GM23338 (cell line): ENCODE data around the gene FYB2. TPM values are rescaled to one million over a fixed set of nuclear protein-coding genes. Genes with fewer than 3 reads are reported as not detected.

Experiments used
- ATAC-seq: fragments of 200-7000 bp; cut with Tn5 transposase; 3 replicates; pipeline ENCODE4 v1.9.1; 2020
- DNase-seq: peaks from one replicate; pipeline ENCODE4 v3.0.0-alpha.2; 2015; ENCODE audit warnings: low spot score
- H2AFZ ChIP-seq: fragments of 200-600 bp; sonication (generic); 2 replicates; pipeline ENCODE4 v1.8.0; 2016; ENCODE audit warnings: antibody characterized with exemption, mild to moderate bottlenecking, moderate library complexity
- H3F3A ChIP-seq: fragments of 200-600 bp; sonication (generic); replicated peaks from 2 replicates; pipeline ENCODE4 v1.8.0; 2017; ENCODE audit warnings: antibody characterized with exemption, mixed run types, low read depth
- H3K27ac ChIP-seq: fragments of 200-600 bp; sonication (generic); 2 replicates; pipeline ENCODE4 v1.6.1; 2016; ENCODE audit warnings: low read depth
- H3K27me3 ChIP-seq: fragments of 200-600 bp; sonication (generic); 2 replicates; pipeline ENCODE4 v1.8.0; 2016; ENCODE audit warnings: mild to moderate bottlenecking, mixed run types, moderate library complexity; ENCODE audit not compliant: insufficient read depth
- H3K36me3 ChIP-seq: fragments of 200-600 bp; sonication (generic); 2 replicates; pipeline ENCODE4 v1.8.0; 2016; ENCODE audit warnings: mild to moderate bottlenecking; ENCODE audit not compliant: insufficient read depth
- H3K4me1 ChIP-seq: fragments of 200-600 bp; sonication (generic); 2 replicates; pipeline ENCODE4 v1.8.0; 2016; ENCODE audit warnings: mild to moderate bottlenecking, moderate library complexity; ENCODE audit not compliant: insufficient read depth
- H3K4me2 ChIP-seq: fragments of 200-600 bp; sonication (generic); 2 replicates; pipeline ENCODE4 v1.7.1; 2017; ENCODE audit warnings: mixed run types
- H3K4me3 ChIP-seq: fragments of 200-600 bp; sonication (generic); 2 replicates; pipeline ENCODE4 v1.6.1; 2016; ENCODE audit warnings: mixed run types
- H3K79me2 ChIP-seq: fragments of 200-600 bp; sonication (generic); replicated peaks from 2 replicates; pipeline ENCODE4 v1.8.0; 2017; ENCODE audit warnings: mild to moderate bottlenecking; ENCODE audit not compliant: insufficient read depth
- H3K9me2 ChIP-seq: fragments of 200-600 bp; sonication (generic); 2 replicates; pipeline ENCODE4 v1.8.0; 2017; ENCODE audit not compliant: insufficient read depth
- H4K20me1 ChIP-seq: fragments of 200-600 bp; sonication (generic); replicated peaks from 2 replicates; pipeline ENCODE4 v1.8.0; 2017; ENCODE audit warnings: mild to moderate bottlenecking; ENCODE audit not compliant: insufficient read depth
- H3K27ac Mint-ChIP-seq: 2 replicates; pipeline ENCODE4 v1.8.0; 2020; ENCODE audit warnings: inconsistent platforms, mild to moderate bottlenecking, moderate library complexity, mixed read lengths
- H3K27me3 Mint-ChIP-seq: 3 replicates; pipeline ENCODE4 v1.8.0; 2022; ENCODE audit warnings: low read depth, mild to moderate bottlenecking, moderate library complexity, mixed read lengths, inconsistent platforms; ENCODE audit not compliant: insufficient read depth, poor library complexity
- H3K36me3 Mint-ChIP-seq: 3 replicates; pipeline ENCODE4 v1.8.0; 2021; ENCODE audit warnings: low read depth, mild to moderate bottlenecking, inconsistent platforms, moderate library complexity, mixed read lengths
- H3K4me1 Mint-ChIP-seq: 3 replicates; pipeline ENCODE4 v1.8.0; 2020; ENCODE audit warnings: mild to moderate bottlenecking, inconsistent platforms, mixed read lengths
- H3K4me3 Mint-ChIP-seq: 3 replicates; pipeline ENCODE4 v1.8.0; 2021; ENCODE audit warnings: moderate library complexity, mild to moderate bottlenecking, inconsistent platforms, mixed read lengths
- H3K9me3 Mint-ChIP-seq: 3 replicates; pipeline ENCODE4 v1.8.0; 2020; ENCODE audit warnings: moderate library complexity, mild to moderate bottlenecking, inconsistent platforms, mixed read lengths
- EZH2 ChIP-seq: fragments of 200-600 bp; sonication (generic); IDR thresholded peaks from one replicate; pipeline ENCODE4 v1.8.0; 2017; ENCODE audit warnings: antibody characterized with exemption, mild to moderate bottlenecking, low read depth; ENCODE audit not compliant: unreplicated experiment
- EZH2phosphoT487 ChIP-seq: fragments of 200-600 bp; sonication (generic); IDR thresholded peaks from one replicate; pipeline ENCODE4 v1.8.1; 2018; ENCODE audit warnings: antibody characterized with exemption; ENCODE audit not compliant: unreplicated experiment
- JUNB ChIP-seq: IDR thresholded peaks from one replicate; pipeline ENCODE4 v1.6.1; 2016; ENCODE audit warnings: antibody characterized with exemption; ENCODE audit not compliant: unreplicated experiment
- NANOG ChIP-seq: IDR thresholded peaks from 2 replicates; pipeline ENCODE4 v1.6.1; 2016; ENCODE audit warnings: antibody characterized with exemption, borderline replicate concordance
- REST ChIP-seq: IDR thresholded peaks from one replicate; pipeline ENCODE4 v1.6.1; 2018; ENCODE audit warnings: antibody characterized with exemption; ENCODE audit not compliant: unreplicated experiment
- STAT1 ChIP-seq: IDR thresholded peaks from one replicate; pipeline ENCODE4 v1.6.1; 2016; ENCODE audit warnings: antibody characterized with exemption; ENCODE audit not compliant: unreplicated experiment
- polyA plus RNA-seq: library from polyadenylated mRNA; unstranded; fragments of >200 nt; fragmentation: Nextera tagmentation; extraction: Ambion mirVana; gene quantifications from 2 replicates; pipeline ENCODE4 v1.2.1, GENCODE V29; 2016
- total RNA-seq: library from RNA; depleted of rRNA; stranded (reverse); fragments of >200 nt; shearing (Covaris generic); gene quantifications from 2 replicates; pipeline ENCODE4 v1.2.3, GENCODE V29; 2014
- TF ChIP-seq, protein P1 (sequence below): fragments of 250-450 bp; sonication (Bioruptor Pico); IDR thresholded peaks from 2 replicates; pipeline ENCODE4 v1.5.0; 2020; ENCODE audit warnings: mild to moderate bottlenecking, moderate library complexity

FYB2 gene
- total and polyA plus RNA-seq, 2 experiments from 2014 or later, result 0.39 TPM; not detected in 1

- Histone ChIP-seq H3F3A (no peaks in the 10 kb centered on the region), H3K79me2 (no peaks in the 10 kb centered on the region), H2AFZ (no peak overlapping the region), H3K9me2 (no peaks in the 10 kb centered on the region), H3K36me3 (no peaks in the 10 kb centered on the region), H3K4me2 (no peak overlapping the region), H3K4me3 (no peak overlapping the region), H3K27me3 (no peaks in the 10 kb centered on the region), H3K27ac (no peak overlapping the region), H4K20me1 (no peaks in the 10 kb centered on the region), H3K4me1 (no peaks in the 10 kb centered on the region)
- no peaks in the 10 kb centered on the region for H3K36me3 Mint-ChIP-seq
- DNase-seq, result no peak
- H3K4me3 Mint-ChIP-seq, result no peak overlapping the region
- no peaks in the 10 kb centered on the region for H3K27me3 Mint-ChIP-seq
- no peaks in the 10 kb centered on the region for H3K9me3 Mint-ChIP-seq
- no peaks in the 10 kb centered on the region; the same call in 2 of the 3 replicates for H3K4me1 Mint-ChIP-seq
- H3K27ac Mint-ChIP-seq, result no peak overlapping the region
- no peak for ATAC-seq
- TF ChIP-seq JUNB (no peak), REST (no peak), EZH2 (no peak), STAT1 (no peak), EZH2phosphoT487 (no peak), NANOG (no peak)
- TF ChIP-seq, protein P1, sequence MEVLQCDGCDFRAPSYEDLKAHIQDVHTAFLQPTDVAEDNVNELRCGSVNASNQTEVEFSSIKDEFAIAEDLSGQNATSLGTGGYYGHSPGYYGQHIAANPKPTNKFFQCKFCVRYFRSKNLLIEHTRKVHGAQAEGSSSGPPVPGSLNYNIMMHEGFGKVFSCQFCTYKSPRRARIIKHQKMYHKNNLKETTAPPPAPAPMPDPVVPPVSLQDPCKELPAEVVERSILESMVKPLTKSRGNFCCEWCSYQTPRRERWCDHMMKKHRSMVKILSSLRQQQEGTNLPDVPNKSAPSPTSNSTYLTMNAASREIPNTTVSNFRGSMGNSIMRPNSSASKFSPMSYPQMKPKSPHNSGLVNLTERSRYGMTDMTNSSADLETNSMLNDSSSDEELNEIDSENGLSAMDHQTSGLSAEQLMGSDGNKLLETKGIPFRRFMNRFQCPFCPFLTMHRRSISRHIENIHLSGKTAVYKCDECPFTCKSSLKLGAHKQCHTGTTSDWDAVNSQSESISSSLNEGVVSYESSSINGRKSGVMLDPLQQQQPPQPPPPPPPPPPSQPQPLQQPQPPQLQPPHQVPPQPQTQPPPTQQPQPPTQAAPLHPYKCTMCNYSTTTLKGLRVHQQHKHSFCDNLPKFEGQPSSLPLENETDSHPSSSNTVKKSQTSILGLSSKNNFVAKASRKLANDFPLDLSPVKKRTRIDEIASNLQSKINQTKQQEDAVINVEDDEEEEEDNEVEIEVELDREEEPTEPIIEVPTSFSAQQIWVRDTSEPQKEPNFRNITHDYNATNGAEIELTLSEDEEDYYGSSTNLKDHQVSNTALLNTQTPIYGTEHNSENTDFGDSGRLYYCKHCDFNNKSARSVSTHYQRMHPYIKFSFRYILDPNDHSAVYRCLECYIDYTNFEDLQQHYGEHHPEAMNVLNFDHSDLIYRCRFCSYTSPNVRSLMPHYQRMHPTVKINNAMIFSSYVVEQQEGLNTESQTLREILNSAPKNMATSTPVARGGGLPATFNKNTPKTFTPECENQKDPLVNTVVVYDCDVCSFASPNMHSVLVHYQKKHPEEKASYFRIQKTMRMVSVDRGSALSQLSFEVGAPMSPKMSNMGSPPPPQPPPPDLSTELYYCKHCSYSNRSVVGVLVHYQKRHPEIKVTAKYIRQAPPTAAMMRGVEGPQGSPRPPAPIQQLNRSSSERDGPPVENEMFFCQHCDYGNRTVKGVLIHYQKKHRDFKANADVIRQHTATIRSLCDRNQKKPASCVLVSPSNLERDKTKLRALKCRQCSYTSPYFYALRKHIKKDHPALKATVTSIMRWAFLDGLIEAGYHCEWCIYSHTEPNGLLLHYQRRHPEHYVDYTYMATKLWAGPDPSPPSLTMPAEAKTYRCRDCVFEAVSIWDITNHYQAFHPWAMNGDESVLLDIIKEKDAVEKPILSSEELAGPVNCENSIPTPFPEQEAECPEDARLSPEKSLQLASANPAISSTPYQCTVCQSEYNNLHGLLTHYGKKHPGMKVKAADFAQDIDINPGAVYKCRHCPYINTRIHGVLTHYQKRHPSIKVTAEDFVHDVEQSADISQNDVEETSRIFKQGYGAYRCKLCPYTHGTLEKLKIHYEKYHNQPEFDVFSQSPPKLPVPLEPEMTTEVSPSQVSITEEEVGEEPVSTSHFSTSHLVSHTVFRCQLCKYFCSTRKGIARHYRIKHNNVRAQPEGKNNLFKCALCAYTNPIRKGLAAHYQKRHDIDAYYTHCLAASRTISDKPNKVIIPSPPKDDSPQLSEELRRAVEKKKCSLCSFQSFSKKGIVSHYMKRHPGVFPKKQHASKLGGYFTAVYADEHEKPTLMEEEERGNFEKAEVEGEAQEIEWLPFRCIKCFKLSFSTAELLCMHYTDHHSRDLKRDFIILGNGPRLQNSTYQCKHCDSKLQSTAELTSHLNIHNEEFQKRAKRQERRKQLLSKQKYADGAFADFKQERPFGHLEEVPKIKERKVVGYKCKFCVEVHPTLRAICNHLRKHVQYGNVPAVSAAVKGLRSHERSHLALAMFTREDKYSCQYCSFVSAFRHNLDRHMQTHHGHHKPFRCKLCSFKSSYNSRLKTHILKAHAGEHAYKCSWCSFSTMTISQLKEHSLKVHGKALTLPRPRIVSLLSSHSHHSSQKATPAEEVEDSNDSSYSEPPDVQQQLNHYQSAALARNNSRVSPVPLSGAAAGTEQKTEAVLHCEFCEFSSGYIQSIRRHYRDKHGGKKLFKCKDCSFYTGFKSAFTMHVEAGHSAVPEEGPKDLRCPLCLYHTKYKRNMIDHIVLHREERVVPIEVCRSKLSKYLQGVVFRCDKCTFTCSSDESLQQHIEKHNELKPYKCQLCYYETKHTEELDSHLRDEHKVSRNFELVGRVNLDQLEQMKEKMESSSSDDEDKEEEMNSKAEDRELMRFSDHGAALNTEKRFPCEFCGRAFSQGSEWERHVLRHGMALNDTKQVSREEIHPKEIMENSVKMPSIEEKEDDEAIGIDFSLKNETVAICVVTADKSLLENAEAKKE (CRISPR knock-in tag), result no peak
Observed at GRCh38 chr1:56715156-56715555, 104.0 kb downstream of the FYB2 start.
